Activated naive CD4-positive, alpha-beta T cell treated with anti-CD3 and anti-CD28 coated beads, Interleukin-2, amount 50 U/mL, for 72 hours (primary cell): Measurements from ENCODE around the gene SETD4. TPM values are rescaled to one million over a fixed set of nuclear protein-coding genes. Genes with fewer than 3 reads are reported as not detected.

ENCODE experiments used
- ATAC-seq, 2 donors: fragments of 150-1000 bp; cut with Tn5 transposase; 2 replicates each; pipeline ENCODE4 v1.10.0; 2021; ENCODE audit warnings: mild to moderate bottlenecking in 2 of 2, moderate library complexity in 2 of 2
- DNase-seq, 2 donors: peaks; one replicate each; pipeline ENCODE4 v3.0.0; 2021 to 2022; ENCODE audit warnings: low spot score in 2 of 2
- H3K27ac Mint-ChIP-seq, 2 donors: one replicate each; pipeline ENCODE4 v1.8.0; 2022; ENCODE audit warnings: mild to moderate bottlenecking in 2 of 2, mixed read lengths in 2 of 2
- H3K36me3 Mint-ChIP-seq, 2 donors: one replicate each; pipeline ENCODE4 v1.8.0; 2022; ENCODE audit warnings: mixed read lengths in 2 of 2
- H3K9me3 Mint-ChIP-seq, 2 donors: one replicate each; pipeline ENCODE4 v1.8.0; 2022; ENCODE audit warnings: mixed read lengths in 2 of 2
- total RNA-seq, 2 donors: library from RNA; stranded (reverse); gene quantifications; one replicate each; pipeline ENCODE4 v1.2.3, GENCODE V29; 2022

SETD4 gene
- total RNA-seq, 2 donors from 2014 or later = 16.7 to 21.5 TPM

DNA sequence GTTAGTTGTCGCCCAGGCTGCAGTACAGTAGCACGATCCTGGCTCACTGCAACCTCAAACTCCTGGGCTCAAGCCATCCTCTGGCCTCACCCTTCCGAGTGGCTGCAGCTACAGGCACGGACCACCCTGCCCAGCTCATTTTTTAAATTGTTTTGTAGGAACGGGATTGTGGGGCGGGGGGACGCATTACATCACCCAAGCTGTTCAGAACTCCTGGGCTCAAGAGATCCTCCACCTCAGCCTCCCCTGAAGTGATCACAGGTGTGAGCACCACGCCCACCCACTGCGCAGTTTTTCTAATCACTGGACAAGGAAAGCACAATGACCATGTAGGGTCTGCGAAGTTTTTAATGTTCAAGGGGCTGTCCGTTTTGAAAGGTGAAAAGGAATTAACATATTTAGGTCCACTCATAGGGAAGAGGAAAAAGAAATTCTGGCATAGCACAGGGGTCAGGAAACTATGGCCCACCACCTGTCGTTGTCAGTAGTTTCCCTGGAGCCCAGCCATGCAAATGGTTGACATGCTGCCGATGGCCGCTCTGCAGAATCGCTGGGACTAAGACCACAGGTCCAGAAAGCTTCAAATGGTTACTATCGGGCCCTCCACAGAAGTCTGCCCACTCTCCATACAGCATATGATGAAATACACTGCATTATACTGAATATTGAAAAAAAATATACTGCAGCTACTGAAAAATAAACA is 26.0 kb downstream of the SETD4 start:
- ATAC-seq (no peak), DNase-seq (no peak)
- no peaks in the 10 kb centered on the region for H3K9me3 Mint-ChIP-seq
- no peaks in the 10 kb centered on the region for H3K36me3 Mint-ChIP-seq
- no peak overlapping the region for H3K27ac Mint-ChIP-seq

DNA sequence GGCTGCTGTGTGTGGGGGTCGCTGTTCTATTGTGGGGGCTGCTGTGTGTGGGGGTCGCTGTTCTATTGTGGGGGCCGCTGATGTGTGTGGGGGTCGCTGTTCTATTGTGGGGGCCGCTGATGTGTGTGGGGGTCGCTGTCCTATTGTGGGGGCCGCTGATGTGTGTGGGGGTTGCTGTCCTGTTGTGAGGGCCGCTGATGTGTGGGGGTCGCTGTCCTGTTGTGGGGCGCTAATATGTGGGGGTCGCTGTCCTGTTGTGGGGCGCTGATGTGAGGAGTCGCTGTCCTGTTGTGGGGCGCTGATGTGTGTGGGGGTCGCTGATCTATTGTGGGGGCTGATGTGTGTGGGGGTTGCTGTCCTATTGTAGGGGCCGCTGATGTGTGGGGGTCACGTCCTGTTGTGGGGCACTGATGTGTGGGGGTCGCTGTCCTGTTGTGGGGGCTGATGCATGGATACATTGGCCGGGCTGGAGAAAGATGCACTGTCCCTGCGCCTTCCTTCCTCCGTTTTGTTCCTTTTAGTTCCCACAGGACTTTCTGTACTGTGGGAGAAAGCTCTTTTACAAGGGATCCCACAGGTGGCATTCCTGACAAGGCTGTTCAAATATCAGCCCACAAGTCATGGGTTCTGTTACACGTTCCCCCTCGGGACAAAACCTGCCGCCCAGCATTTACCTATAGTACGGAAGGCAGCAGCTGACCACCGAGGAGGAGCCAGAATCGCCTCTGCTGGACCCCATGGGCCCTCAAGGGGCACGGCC is 27.5 kb downstream of the SETD4 start:
- Mint-ChIP-seq H3K27ac (no peak overlapping the region), H3K9me3 (no peaks in the 10 kb centered on the region), H3K36me3 (no peaks in the 10 kb centered on the region)
- DNase-seq = no peak
- ATAC-seq = no peak

DNA sequence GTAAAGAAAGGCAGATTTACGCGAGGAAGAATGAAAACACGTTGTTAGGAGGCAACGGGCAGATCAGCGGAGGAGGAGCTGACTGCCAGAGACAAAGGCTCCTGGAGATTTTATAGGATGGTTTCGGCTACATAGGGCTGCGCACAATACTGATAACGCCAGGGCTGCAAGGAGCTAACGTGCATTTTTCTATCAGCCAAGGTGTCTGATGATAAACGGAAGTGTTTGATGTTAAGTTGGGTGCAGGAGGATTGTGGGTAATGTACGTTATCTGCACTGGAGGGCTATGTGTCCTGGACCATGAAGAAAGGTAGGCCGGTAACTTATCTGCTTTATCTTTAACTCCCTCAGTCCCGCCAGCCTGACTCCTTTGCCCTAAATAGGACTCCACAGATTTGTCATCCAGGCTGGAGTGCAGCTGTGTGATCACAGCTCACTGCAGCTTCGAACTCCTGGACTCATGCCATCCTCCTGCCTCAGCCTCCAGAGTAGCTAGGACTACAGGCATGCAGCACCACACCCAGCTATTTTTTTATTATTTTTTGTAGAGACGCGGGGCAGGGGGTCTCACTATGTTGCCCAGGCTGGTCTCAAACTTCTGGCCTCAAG is 29.6 kb downstream of the SETD4 start:
- DNase-seq (no peak), ATAC-seq (no peak)
- no peaks in the 10 kb centered on the region for H3K36me3 Mint-ChIP-seq
- peak overlapping the region; percentile 44 to 47 for H3K27ac Mint-ChIP-seq
- no peaks in the 10 kb centered on the region for H3K9me3 Mint-ChIP-seq

DNA sequence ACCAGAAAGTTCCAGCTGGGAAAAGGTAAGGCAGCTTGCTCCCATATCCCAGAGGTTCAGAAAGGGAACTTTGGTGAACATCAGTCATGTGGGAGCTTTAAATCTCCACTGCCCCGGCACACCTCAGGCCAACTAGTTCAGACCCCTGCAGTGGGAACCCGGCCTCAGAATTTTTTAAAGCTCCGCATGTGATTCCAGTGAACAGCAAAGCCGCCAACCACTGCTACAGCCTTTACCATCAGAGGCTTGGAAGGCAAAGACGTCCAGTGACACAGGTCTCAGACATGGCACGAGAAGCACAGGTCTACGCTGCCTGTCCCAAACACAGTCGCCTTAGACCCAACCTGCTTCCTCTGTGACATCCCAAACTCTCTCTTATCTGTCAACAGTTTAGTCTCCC is 31.0 kb downstream of the SETD4 start:
- Mint-ChIP-seq H3K36me3 (no peaks in the 10 kb centered on the region), H3K27ac (no peak overlapping the region), H3K9me3 (no peaks in the 10 kb centered on the region)
- no peak for ATAC-seq
- no peak for DNase-seq

DNA sequence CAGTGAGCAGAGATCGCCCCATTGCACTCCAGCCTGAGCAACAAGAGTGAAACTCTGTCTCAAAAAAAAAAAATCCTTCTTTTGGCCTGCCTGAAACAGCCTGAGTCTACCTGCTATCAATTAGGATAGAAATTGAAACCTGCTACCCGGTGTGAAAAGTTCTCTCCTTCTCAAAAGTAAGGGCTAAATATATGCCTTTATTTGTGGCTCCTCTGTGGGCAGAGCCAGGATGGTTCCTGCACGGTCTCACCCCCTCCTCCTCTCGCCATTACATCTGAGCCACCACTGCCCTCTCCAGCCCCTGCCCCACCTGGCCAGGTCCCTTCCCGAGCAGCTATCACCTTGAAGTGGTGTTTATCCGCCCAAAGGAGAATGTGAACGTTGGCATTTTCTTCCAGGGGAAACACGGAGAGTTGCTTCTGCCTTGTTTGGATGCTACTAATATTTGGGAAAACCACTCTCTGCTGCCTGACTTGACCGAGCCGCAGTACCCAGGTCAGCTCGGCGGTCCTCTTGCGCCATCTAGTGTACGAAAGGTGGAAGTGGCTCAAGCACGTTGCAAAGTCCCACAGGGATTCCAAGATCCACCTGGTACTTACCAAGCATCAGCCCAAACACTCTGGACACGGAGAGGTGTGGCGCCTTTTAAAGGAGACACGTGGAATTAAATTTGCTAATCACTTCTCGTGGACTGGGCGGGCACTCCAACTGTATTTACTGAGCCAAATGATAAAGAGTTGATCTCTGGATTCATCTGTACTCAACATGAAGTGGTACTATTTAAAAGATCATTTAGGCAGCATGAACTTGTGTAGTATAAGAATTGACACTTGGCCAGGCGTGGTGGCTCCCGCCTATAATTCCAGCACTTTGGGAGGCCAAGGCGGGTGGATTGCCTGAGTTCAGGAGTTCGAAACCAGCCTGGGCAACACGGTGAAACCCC is 31.9 kb downstream of the SETD4 start:
- Mint-ChIP-seq H3K36me3 (no peaks in the 10 kb centered on the region), H3K9me3 (no peaks in the 10 kb centered on the region), H3K27ac (no peak overlapping the region)
- ATAC-seq (peak; percentile 86 to 90), DNase-seq (peak; percentile 61 to 67)

DNA sequence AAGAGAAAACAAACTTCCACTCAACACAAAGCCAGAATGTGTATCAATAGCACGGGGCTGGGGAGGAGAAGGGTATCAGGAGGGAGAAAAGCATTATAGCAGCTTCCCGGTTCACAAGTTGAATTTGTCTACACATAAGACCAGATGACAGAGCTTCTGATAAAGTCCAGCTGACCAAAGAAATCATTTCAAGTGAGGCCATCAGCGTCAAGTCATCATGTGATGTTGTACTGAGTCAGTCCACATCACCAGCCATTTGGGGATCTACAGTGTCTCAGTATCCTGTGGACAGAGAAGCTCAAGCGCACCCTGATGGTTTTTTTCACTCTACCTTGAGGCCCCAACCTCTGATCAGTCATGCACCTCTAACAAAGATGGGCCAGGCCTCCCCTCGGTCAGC is 33.0 kb downstream of the SETD4 start:
- no peak for ATAC-seq
- Mint-ChIP-seq H3K36me3 (no peaks in the 10 kb centered on the region), H3K27ac (no peak overlapping the region), H3K9me3 (no peaks in the 10 kb centered on the region)
- DNase-seq = no peak

DNA sequence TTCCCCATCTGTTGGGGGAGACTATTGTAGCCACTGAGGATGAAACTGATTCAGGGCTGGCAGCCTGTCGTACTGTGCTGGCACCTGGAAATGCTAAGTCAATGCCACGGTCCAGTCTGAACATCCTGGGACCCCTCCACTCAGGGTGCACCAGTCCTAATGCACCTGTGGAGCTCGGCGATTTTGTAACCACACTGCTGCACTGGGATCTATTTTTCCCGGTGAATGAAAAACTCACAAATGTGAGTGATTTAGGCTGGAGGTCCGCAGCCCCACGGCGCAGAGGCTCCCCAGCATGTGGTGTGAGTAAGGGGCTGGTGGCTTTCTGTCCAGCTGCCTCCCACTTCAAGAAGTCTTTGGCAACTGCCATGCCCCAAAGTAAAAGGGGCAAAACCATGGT is 35.5 kb downstream of the SETD4 start:
- ATAC-seq (no peak), DNase-seq (no peak)
- Mint-ChIP-seq H3K27ac (no peak overlapping the region), H3K9me3 (peaks cover 4 to 5% of the 10 kb centered on the region in 2 donors), H3K36me3 (peaks cover 0 to 6% of the 10 kb centered on the region in 2 donors)

DNA sequence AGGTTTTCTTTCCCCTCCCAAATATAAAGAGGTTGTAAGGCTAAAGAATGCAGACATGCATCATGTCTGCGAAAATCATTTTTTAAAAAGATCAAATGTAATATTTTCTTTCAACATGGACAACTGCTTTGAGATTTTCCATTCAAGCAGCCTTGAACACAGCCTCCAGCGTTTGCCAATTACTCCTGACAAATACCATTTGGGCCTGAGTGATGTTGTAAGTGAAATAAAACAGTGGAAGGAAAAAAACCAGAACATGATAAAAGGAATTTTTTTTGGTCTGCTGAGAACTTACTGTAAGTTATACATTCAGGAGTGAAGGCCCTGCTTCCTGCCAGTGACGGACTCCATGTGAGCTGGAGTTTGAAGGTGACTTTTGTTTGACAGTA is 37.2 kb downstream of the SETD4 start:
- ATAC-seq = no peak
- Mint-ChIP-seq H3K36me3 (peaks cover 0 to 6% of the 10 kb centered on the region in 2 donors), H3K9me3 (peaks cover 4 to 5% of the 10 kb centered on the region in 2 donors), H3K27ac (no peak overlapping the region)
- no peak for DNase-seq

DNA sequence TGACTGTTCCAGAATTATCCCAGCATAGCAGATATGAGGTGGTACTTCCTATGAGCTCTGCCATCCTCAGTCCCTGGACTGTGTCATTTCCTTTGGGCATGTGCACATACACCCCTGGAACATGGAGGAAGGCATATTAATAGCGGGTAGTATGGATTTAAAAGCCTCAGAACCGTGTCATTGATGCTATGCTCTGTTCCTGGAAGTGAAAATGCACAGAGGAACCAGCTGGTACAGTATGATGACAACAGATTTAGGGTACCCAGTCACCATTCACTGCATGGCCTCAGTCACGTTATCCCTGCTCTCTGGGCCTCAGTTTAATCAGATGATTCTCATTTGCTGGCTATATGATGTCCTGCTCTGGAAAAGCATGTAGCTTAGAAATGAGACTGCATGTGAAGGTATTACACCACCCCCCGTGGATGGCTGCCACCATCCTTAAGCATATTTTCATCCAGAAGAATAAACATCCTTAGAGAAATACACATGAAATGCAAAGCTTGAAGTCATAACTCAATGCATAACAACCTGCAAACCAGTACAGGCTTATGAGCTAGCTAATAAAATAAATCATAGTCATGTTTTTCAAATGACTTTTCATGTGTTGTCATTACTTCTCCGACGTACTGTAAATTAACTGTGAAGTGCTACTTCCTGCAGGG is 37.8 kb downstream of the SETD4 start:
- Mint-ChIP-seq H3K27ac (no peak overlapping the region), H3K36me3 (peaks cover 0 to 6% of the 10 kb centered on the region in 2 donors), H3K9me3 (peaks cover 4 to 5% of the 10 kb centered on the region in 2 donors)
- no peak for ATAC-seq
- no peak for DNase-seq

DNA sequence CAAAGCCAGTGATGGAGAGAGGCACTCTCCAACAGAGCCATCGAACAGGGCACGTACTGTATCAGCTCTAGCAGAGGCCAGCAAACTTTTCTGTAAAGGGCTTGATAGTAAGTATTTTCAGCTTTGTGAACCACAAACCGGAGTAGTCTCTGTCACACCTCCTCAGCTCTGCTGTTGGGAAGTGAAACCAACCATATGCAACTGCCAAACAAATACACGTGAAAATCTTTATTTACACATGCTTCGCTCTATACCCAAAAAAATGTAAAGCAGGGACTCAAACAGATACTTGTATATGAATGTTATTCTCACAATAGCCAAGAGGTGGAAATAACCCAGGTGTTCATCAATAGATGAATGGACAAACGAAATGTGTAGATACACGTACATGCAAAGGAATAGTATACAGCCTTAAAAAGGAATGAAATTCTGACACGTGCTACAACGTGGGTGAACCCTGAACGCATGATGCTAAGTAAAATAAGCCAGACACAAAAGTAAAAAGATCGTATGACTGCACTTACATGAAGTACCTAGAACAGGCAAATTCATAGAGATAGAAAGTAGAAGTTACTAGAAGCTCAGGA is 39.0 kb downstream of the SETD4 start:
- Mint-ChIP-seq H3K36me3 (peaks cover 0 to 6% of the 10 kb centered on the region in 2 donors), H3K27ac (no peak overlapping the region), H3K9me3 (peaks cover 4 to 5% of the 10 kb centered on the region in 2 donors)
- no peak for DNase-seq
- ATAC-seq = no peak

DNA sequence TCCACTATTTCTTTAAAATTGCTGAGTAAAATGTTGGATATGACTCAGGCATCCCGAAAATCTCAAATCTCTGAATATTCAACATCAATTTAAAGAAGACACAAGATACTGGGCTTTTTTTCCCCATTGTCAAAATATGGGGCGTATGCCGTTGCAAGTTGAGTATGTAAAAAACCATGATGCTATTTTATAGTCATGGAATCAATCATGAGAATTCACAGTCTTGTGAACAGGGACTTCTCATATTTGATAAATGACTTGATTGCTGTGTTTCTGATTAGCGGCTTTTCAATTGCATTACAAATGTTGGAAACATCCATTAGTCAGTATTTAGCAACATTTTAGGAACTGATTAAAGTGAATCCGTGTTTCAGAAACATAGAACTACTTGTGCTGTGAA is 45.3 kb downstream of the SETD4 start:
- no peaks in the 10 kb centered on the region for H3K9me3 Mint-ChIP-seq
- H3K27ac Mint-ChIP-seq = no peak overlapping the region
- no peak for DNase-seq
- no peaks in the 10 kb centered on the region for H3K36me3 Mint-ChIP-seq
- ATAC-seq = no peak

DNA sequence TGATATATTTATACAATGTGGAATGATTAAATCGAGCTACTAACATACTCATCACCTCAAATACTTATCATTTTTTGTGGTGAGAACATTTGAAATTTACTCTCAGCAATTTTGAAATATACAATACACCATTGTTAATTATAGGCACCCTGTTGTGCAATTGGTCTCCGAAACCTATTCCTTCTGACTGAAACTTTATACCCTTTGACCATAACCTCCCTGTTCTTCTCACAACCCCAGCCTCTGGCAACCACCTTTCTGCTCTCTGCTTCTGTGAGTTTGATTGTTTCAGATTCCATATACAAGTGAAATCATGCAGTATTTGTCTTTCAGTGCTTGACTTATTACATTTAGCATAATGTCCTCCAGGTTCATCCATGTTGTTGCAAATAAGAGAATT is 49.5 kb downstream of the SETD4 start:
- Mint-ChIP-seq H3K27ac (no peak overlapping the region), H3K9me3 (no peaks in the 10 kb centered on the region), H3K36me3 (no peaks in the 10 kb centered on the region)
- ATAC-seq = no peak
- no peak for DNase-seq

DNA sequence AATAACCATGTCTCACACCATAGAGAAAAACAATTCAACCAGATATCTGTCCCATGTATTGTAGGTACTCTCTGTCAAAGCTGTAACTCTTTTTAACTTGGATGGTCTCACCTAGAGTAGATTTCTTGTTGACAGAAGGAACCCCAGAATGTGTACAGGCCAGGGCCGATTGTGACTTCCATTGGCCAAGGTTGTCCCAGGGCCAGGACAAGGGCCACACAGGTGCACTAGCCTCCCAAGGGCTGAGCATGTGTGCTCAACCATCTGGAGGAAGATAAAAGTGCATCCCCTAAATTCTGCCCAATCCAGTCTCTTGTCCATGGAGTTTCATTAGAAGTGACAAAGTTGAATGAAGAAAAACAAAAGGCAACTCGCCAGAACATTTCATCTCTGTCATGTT is 51.8 kb downstream of the SETD4 start:
- H3K27ac Mint-ChIP-seq = no peak overlapping the region
- no peaks in the 10 kb centered on the region for H3K36me3 Mint-ChIP-seq
- DNase-seq (no peak), ATAC-seq (no peak)
- no peaks in the 10 kb centered on the region for H3K9me3 Mint-ChIP-seq

DNA sequence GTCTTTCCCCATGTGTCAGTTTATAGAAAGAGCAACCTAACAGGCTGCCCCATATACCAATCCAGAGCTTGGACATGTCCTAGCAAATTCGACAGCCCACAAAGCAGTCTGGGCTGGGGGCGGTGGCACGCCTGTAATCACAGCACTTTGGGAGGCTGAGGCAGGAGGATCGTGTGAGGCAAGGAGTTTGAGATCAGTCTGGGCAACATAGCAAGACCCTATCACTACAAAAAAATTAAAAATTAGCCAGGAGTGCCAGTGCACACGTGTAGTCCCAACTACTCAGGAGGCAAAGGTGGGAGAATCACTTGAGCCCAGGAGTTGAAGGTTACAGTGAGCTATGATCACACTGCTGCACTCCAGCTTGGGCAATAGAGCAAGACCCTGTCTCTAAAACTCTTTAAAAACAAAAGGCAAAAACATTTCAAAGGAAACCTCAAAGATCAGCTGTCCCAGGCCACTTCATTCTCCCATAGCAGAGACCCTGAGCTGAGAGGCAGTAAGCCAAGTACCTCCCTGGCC is 54.4 kb downstream of the SETD4 start:
- Mint-ChIP-seq H3K36me3 (no peaks in the 10 kb centered on the region), H3K9me3 (no peaks in the 10 kb centered on the region), H3K27ac (no peak overlapping the region)
- ATAC-seq (no peak), DNase-seq (no peak)

DNA sequence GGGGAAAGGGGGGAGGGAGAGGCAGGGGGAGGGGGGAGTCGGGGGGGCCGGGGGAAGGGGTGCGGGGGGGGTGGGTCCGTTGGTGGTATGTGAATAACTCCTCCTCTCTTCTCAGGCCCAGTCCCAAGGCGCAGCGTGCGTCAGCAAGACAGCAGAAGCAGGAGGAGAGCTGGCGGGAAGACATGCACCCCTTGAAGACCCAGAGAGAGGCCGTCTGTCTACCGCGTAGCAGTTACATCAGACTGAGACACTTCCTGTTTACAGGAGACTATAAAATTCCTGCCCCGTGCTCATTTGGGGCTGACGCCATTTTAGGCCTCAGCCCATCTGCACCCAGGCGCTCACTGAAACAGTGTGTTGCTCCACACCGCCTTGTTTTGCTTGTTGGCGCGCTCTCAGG is 55.3 kb downstream of the SETD4 start:
- DNase-seq = no peak
- Mint-ChIP-seq H3K9me3 (no peaks in the 10 kb centered on the region), H3K27ac (no peak overlapping the region), H3K36me3 (no peaks in the 10 kb centered on the region)
- no peak for ATAC-seq

DNA sequence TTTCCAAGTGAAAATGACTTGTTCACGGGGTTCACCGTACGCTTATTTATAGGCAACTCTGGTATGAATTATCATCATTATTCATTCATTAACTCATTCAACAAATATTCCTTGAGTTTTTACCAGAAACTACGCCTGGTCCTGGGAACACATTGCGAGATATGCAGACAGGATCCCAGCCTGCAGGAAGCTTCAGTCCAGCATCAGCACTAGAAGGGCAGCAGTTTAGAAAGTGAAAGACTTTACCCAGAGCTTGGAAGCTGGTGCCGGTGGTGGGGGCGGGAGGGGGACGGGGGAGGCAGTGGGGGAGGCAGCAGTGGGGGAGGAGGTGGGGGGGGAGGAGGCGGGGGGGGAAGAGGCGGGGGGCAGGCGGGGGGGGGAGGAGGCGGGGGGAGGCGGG is 55.9 kb downstream of the SETD4 start:
- Mint-ChIP-seq H3K9me3 (no peaks in the 10 kb centered on the region), H3K36me3 (no peaks in the 10 kb centered on the region), H3K27ac (no peak overlapping the region)
- DNase-seq = no peak
- ATAC-seq = no peak
